Measurements from ENCODE around the gene PRR16.

GRCh38 chr5:120479066-120479465 is 15.0 kb downstream of the PRR16 start:
- TF ChIP-seq FOXK2 (IDR thresholded peaks at IDR 0.05) = no peak
- no peak for TF ChIP-seq ZNF384 (IDR thresholded peaks at IDR 0.05)
- no peak for TF ChIP-seq SP1 (IDR thresholded peaks at IDR 0.05)
- TF ChIP-seq FOXM1 (IDR thresholded peaks at IDR 0.05; ENCODE audit: borderline replicate concordance) = no peak
- no peak for TF ChIP-seq FOXA1 (IDR thresholded peaks at IDR 0.05)
- no peak for TF ChIP-seq L3MBTL2 (conservative IDR thresholded peaks at IDR 0.05)
- no peak for TF ChIP-seq TARDBP (IDR thresholded peaks at IDR 0.05)
- no peak for TF ChIP-seq HDGF (IDR thresholded peaks at IDR 0.05; ENCODE audit: borderline replicate concordance)

Data from HEK293T (cell line).